ENCODE measurements around the gene TNFRSF4.

DNA sequence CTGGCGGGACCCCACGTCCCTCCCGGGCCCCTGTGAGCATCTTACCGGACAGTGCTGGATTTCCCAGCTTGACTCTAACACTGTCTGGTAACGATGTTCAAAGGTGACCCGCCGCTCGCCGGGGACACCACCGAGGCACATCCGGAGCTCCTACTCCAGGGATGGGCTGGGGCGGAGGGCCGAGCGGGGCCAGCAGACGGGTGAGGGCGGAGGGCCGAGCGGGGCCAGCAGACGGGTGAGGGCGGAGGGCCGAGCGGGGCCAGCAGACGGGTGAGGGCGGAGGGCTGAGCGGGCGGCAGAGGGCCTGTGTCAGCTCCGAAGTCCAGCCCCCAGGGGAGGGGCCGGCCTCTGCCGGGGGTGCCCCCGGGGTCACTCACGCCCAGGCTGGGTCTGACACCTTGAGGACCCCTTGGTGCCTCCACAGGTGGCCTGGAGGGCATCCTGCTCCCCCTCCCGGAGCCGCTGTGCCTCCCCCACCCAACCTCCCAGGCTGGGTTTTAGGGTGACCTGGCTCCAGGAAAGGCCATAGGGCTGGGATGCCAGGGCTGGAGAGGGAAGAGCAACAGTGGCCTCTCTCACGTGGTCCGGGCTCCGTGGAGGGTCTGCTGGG, 46.0 kb downstream of the TNFRSF4 start:
- TF ChIP-seq BHLHE40 (IDR thresholded peaks at IDR 0.05; ENCODE audit: borderline replicate concordance) (no peak), ELF4 (IDR thresholded peaks at IDR 0.05) (no peak), SP1 (IDR thresholded peaks at IDR 0.05) (no peak), FOXA1 (IDR thresholded peaks at IDR 0.05) (no peak), FOXK2 (IDR thresholded peaks at IDR 0.05) (no peak), FOXM1 (IDR thresholded peaks at IDR 0.05; ENCODE audit: borderline replicate concordance) (no peak), ARNT (IDR thresholded peaks at IDR 0.05) (no peak)
